ENCODE measurements around the gene C22orf39. TPM values are rescaled to one million over a fixed set of nuclear protein-coding genes. Genes with fewer than 3 reads are reported as not detected.

Gene C22orf39
- total RNA-seq, 4 donors from 2014 or later: 92.1 to 136 (median 111) TPM

DNA sequence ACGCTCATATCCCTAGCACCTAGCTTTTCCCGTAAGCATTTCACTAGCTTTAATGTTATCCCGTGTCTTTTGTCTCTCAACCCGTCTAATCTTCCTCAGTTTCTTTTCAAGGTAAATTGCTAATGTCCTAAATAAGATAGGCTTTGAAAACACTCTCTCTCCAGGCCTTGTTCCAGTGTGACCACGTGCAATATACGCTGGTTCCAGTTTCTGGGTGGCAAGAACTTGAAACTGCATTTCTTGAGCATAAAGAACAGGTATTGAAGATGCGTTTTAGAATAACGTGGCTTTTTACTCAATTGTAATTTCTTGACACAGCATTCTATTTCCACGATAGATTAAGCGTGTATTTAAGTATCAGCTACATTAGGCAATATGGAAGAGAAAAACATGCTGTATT, 33.3 kb upstream of the C22orf39 start:
- peaks cover 0 to 4% (median 0%) of the 10 kb centered on the region in 4 donors for H3K36me3 ChIP-seq
- TF ChIP-seq POLR2AphosphoS5 (IDR thresholded peaks at IDR 0.05) (no peak), EP300 (IDR thresholded peaks at IDR 0.05) (no peak), POLR2A (IDR thresholded peaks at IDR 0.05; ENCODE audit: low read depth) (no peak)
- TF ChIP-seq, protein P1, sequence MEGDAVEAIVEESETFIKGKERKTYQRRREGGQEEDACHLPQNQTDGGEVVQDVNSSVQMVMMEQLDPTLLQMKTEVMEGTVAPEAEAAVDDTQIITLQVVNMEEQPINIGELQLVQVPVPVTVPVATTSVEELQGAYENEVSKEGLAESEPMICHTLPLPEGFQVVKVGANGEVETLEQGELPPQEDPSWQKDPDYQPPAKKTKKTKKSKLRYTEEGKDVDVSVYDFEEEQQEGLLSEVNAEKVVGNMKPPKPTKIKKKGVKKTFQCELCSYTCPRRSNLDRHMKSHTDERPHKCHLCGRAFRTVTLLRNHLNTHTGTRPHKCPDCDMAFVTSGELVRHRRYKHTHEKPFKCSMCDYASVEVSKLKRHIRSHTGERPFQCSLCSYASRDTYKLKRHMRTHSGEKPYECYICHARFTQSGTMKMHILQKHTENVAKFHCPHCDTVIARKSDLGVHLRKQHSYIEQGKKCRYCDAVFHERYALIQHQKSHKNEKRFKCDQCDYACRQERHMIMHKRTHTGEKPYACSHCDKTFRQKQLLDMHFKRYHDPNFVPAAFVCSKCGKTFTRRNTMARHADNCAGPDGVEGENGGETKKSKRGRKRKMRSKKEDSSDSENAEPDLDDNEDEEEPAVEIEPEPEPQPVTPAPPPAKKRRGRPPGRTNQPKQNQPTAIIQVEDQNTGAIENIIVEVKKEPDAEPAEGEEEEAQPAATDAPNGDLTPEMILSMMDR (IDR thresholded peaks at IDR 0.05): no peak
- intact Hi-C loops (cut with DNase I): no loop called here
- H3K4me1 ChIP-seq: peaks cover 18 to 33% (median 33%) of the 10 kb centered on the region in 4 donors
- H3K27ac ChIP-seq (replicated peaks in 1 of 4): no peak overlapping the region
- H3K27me3 ChIP-seq: peaks cover 0 to 5% (median 0%) of the 10 kb centered on the region in 4 donors
- no peak for DNase-seq (ENCODE audit: extremely low spot score)
- H3K4me3 ChIP-seq: no peak overlapping the region
- H3K9me3 ChIP-seq: no peaks in the 10 kb centered on the region
- 68% methylated on average over 10 of the region's 10 CpGs for WGBS

DNA sequence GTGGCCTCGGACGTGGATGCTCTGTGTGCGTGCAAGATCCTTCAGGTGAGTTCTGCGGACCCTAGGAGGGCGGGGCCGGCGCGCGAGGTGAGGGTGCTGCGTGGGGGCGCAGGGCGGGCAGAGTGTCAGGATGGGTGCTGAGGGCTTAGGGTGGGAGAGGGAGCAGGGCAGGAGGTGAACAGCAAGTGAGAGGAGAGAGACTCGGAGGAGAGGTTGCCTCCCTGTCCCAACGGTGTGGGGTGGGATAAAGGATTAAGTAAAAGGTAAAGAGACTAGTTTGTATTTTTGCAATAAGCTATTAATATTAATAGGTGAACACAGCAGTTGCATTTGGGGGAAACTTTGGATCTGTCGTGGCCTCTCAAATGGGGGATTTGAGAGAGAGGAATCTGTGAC, 32.7 kb upstream of the C22orf39 start:
- no peak overlapping the region for H3K27ac ChIP-seq (replicated peaks in 1 of 4)
- no peak for DNase-seq (ENCODE audit: extremely low spot score)
- TF ChIP-seq, protein P1 (IDR thresholded peaks at IDR 0.05): no peak
- TF ChIP-seq POLR2AphosphoS5 (IDR thresholded peaks at IDR 0.05): no peak
- no peak for TF ChIP-seq EP300 (IDR thresholded peaks at IDR 0.05)
- no peak for TF ChIP-seq POLR2A (IDR thresholded peaks at IDR 0.05; ENCODE audit: low read depth)
- peaks cover 18 to 39% (median 39%) of the 10 kb centered on the region in 4 donors for H3K4me1 ChIP-seq
- H3K36me3 ChIP-seq: peaks cover 0 to 5% (median 2%) of the 10 kb centered on the region in 4 donors
- H3K4me3 ChIP-seq: peak overlapping the region; percentile 87 to 96 (median 92)
- WGBS: under 1% methylated on average over 15 of the region's 15 CpGs
- intact Hi-C loops (cut with DNase I): no loop called here
- no peaks in the 10 kb centered on the region for H3K9me3 ChIP-seq
- peaks cover 0 to 5% (median 0%) of the 10 kb centered on the region in 4 donors for H3K27me3 ChIP-seq

DNA sequence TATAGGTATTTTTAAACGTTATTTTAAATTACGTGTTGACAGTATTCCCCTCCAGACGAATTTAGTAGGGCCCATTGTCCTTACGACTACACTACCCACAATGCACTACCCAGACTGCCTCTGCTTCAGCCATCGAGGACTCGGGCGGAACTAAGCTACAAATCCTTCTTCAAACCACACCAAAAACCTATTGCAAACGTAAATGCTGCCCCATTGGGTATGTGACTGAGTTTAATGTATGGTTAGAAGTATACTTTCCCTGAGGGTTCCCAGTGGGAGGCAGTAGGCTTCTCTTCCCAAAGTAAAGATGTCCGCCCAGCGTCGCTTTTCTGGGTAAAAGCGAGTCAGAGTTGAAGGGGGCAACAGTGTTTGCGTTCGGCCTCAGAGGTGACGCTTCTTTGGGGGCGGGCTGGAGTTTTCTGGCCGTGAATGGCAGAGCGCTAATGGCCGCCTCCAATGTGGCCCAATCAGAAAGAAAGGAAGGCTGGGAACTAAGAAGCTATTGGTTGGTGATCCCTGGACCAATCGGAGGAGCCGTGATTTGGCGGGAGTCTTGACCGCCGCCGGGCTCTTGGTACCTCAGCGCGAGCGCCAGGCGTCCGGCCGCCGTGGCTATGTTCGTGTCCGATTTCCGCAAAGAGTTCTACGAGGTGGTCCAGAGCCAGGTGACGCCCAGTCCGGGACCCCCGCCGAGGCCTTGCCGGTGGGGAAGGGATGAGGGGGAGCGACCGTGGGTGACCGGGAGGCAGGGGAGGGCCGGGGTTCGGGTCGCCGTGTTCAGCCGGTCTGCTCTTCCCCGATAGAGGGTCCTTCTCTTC, 32.1 kb upstream of the C22orf39 start, which contains the start of gene CDC45:
CDC45 (plus strand) TSS at position 566 of the 818 bp plus-strand sequence; CDS start at position 615, 49 bp downstream.
- WGBS: 0% methylated on average over 8 of the region's 50 CpGs
- intact Hi-C loops (cut with DNase I): no loop called here
- DNase-seq (ENCODE audit: extremely low spot score): peak; percentile 99
- peak within 1 kb of the TSS; percentile 86 to 96 (median 93) for H3K27ac ChIP-seq (replicated peaks in 1 of 4)
- no peaks in the 10 kb centered on the region for H3K9me3 ChIP-seq
- peaks cover 18 to 45% (median 44%) of the 10 kb centered on the region in 4 donors for H3K4me1 ChIP-seq
- H3K36me3 ChIP-seq: peaks cover 0 to 11% (median 8%) of the 10 kb centered on the region in 4 donors
- peaks cover 0 to 5% (median 0%) of the 10 kb centered on the region in 4 donors for H3K27me3 ChIP-seq
- TF ChIP-seq, protein P1 (IDR thresholded peaks at IDR 0.05): no peak
- no peak for TF ChIP-seq EP300 (IDR thresholded peaks at IDR 0.05)
- no peak for TF ChIP-seq POLR2A (IDR thresholded peaks at IDR 0.05; ENCODE audit: low read depth)
- peak in 1 of 2 donors; percentile 41 for TF ChIP-seq POLR2AphosphoS5 (IDR thresholded peaks at IDR 0.05)
- H3K4me3 ChIP-seq: peak within 1 kb of the TSS; percentile 87 to 96 (median 92)

DNA sequence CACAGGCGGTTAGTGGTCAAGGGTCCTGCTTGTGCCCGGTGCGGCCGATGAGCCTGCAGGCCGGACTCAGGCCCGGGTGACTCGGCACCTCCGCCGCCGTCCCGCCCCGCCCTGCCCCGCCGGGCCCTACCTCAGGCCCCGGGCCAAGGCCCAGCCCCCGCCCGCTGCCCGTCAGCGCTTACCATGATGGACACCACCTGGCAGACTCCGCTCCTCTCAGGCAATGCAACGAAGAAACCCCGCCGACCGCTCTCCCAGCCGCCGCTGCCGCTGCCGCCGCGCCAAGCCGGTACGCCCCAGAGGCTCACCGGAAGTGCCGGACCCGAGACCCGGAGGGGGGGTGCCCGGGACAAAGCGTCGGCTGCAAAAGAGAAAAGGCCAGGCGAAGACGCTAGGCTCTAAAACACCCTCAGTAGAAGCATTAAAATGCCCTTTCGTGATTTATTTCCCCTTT, 31.4 kb upstream of the C22orf39 start, which contains the start of gene UFD1:
UFD1 (minus strand) TSS at position 293 of the 454 bp plus-strand sequence; CDS start at position 185, 108 bp downstream.
- Histone ChIP-seq H3K9me3 (no peaks in the 10 kb centered on the region), H3K27me3 (peaks cover 0 to 5% (median 0%) of the 10 kb centered on the region in 4 donors), H3K4me3 (peak within 1 kb of the TSS; percentile 87 to 96 (median 92)), H3K4me1 (peaks cover 18 to 48% (median 48%) of the 10 kb centered on the region in 4 donors), H3K27ac (replicated peaks in 1 of 4) (peak within 1 kb of the TSS; percentile 86 to 96 (median 93)), H3K36me3 (peaks cover 0 to 17% (median 14%) of the 10 kb centered on the region in 4 donors)
- TF ChIP-seq POLR2A (IDR thresholded peaks at IDR 0.05; ENCODE audit: low read depth) (no peak), POLR2AphosphoS5 (IDR thresholded peaks at IDR 0.05) (peak; percentile 51 to 87)
- TF ChIP-seq, protein P1 (IDR thresholded peaks at IDR 0.05): peak in 1 of 3 experiments; percentile 19
- WGBS: under 1% methylated on average over 32 of the region's 42 CpGs
- intact Hi-C loops (cut with DNase I): no loop called here
- peak; percentile 97 for DNase-seq (ENCODE audit: extremely low spot score)
